Measurements from ENCODE around the gene TENM4. TPM values are rescaled to one million over a fixed set of nuclear protein-coding genes. Genes with fewer than 3 reads are reported as not detected.

The TENM4 gene
- total and polyA plus RNA-seq, 2 of the 8 experiments (the other 6 are each of a cell fraction or from before 2014, with no cell fraction given) = 3.5 to 7.2 TPM

DNA sequence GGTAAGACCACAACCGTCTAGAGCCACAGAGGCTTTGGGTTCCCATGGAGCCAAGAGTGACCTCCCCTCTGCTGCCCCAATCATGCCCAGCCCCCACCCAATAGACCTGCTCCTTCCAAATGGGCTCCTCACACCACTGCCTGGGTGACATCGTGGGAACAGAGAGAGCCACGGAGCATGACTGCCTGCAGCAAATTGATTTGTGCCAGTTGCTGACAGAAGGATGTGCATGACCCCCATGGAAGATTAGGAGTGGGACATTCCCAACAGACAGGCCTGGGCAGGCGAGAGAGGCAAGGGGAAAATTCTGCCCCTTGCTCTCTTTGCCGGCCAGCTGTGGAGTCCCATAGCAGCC, 88.5 kb downstream of the TENM4 start (continued):
- TF ChIP-seq, protein P1, sequence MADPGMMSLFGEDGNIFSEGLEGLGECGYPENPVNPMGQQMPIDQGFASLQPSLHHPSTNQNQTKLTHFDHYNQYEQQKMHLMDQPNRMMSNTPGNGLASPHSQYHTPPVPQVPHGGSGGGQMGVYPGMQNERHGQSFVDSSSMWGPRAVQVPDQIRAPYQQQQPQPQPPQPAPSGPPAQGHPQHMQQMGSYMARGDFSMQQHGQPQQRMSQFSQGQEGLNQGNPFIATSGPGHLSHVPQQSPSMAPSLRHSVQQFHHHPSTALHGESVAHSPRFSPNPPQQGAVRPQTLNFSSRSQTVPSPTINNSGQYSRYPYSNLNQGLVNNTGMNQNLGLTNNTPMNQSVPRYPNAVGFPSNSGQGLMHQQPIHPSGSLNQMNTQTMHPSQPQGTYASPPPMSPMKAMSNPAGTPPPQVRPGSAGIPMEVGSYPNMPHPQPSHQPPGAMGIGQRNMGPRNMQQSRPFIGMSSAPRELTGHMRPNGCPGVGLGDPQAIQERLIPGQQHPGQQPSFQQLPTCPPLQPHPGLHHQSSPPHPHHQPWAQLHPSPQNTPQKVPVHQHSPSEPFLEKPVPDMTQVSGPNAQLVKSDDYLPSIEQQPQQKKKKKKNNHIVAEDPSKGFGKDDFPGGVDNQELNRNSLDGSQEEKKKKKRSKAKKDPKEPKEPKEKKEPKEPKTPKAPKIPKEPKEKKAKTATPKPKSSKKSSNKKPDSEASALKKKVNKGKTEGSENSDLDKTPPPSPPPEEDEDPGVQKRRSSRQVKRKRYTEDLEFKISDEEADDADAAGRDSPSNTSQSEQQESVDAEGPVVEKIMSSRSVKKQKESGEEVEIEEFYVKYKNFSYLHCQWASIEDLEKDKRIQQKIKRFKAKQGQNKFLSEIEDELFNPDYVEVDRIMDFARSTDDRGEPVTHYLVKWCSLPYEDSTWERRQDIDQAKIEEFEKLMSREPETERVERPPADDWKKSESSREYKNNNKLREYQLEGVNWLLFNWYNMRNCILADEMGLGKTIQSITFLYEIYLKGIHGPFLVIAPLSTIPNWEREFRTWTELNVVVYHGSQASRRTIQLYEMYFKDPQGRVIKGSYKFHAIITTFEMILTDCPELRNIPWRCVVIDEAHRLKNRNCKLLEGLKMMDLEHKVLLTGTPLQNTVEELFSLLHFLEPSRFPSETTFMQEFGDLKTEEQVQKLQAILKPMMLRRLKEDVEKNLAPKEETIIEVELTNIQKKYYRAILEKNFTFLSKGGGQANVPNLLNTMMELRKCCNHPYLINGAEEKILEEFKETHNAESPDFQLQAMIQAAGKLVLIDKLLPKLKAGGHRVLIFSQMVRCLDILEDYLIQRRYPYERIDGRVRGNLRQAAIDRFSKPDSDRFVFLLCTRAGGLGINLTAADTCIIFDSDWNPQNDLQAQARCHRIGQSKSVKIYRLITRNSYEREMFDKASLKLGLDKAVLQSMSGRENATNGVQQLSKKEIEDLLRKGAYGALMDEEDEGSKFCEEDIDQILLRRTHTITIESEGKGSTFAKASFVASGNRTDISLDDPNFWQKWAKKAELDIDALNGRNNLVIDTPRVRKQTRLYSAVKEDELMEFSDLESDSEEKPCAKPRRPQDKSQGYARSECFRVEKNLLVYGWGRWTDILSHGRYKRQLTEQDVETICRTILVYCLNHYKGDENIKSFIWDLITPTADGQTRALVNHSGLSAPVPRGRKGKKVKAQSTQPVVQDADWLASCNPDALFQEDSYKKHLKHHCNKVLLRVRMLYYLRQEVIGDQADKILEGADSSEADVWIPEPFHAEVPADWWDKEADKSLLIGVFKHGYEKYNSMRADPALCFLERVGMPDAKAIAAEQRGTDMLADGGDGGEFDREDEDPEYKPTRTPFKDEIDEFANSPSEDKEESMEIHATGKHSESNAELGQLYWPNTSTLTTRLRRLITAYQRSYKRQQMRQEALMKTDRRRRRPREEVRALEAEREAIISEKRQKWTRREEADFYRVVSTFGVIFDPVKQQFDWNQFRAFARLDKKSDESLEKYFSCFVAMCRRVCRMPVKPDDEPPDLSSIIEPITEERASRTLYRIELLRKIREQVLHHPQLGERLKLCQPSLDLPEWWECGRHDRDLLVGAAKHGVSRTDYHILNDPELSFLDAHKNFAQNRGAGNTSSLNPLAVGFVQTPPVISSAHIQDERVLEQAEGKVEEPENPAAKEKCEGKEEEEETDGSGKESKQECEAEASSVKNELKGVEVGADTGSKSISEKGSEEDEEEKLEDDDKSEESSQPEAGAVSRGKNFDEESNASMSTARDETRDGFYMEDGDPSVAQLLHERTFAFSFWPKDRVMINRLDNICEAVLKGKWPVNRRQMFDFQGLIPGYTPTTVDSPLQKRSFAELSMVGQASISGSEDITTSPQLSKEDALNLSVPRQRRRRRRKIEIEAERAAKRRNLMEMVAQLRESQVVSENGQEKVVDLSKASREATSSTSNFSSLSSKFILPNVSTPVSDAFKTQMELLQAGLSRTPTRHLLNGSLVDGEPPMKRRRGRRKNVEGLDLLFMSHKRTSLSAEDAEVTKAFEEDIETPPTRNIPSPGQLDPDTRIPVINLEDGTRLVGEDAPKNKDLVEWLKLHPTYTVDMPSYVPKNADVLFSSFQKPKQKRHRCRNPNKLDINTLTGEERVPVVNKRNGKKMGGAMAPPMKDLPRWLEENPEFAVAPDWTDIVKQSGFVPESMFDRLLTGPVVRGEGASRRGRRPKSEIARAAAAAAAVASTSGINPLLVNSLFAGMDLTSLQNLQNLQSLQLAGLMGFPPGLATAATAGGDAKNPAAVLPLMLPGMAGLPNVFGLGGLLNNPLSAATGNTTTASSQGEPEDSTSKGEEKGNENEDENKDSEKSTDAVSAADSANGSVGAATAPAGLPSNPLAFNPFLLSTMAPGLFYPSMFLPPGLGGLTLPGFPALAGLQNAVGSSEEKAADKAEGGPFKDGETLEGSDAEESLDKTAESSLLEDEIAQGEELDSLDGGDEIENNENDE (IDR thresholded peaks at IDR 0.05; ENCODE audit: insufficient replicate concordance, low read length) = no peak
- TF ChIP-seq CTBP2 (IDR thresholded peaks at IDR 0.05; ENCODE audit: borderline replicate concordance, insufficient read depth, insufficient read length, low read length) (no peak), MAFK (IDR thresholded peaks at IDR 0.05; ENCODE audit: low read depth, low read length) (no peak), TAF1 (IDR thresholded peaks at IDR 0.05; ENCODE audit: low read depth, low read length) (no peak), KDM4A (IDR thresholded peaks at IDR 0.05; ENCODE audit: low read depth, low read length, severe bottlenecking) (no peak), KDM5A (IDR thresholded peaks at IDR 0.05; ENCODE audit: low read length) (no peak), NRF1 (IDR thresholded peaks at IDR 0.05; ENCODE audit: low read depth, low read length) (no peak), CBX5 (IDR thresholded peaks at IDR 0.05; ENCODE audit: low read depth, low read length) (no peak), RNF2 (IDR thresholded peaks at IDR 0.05; ENCODE audit: borderline replicate concordance, low read depth, low read length, missing control alignments, poor library complexity, severe bottlenecking) (no peak), FOSL1 (IDR thresholded peaks at IDR 0.05; ENCODE audit: insufficient read depth, low read depth, low read length) (no peak)
- TF ChIP-seq, protein P2, sequence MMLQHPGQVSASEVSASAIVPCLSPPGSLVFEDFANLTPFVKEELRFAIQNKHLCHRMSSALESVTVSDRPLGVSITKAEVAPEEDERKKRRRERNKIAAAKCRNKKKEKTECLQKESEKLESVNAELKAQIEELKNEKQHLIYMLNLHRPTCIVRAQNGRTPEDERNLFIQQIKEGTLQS (IDR thresholded peaks at IDR 0.05; ENCODE audit: insufficient read depth, low read depth, low read length) = no peak
